ENCODE results near the gene ETS1. TPM values are rescaled to one million over a fixed set of nuclear protein-coding genes. Genes with fewer than 3 reads are reported as not detected.

ETS1 gene
- total RNA-seq, 1 donor from 2014 or later: 24.6 TPM

DNA sequence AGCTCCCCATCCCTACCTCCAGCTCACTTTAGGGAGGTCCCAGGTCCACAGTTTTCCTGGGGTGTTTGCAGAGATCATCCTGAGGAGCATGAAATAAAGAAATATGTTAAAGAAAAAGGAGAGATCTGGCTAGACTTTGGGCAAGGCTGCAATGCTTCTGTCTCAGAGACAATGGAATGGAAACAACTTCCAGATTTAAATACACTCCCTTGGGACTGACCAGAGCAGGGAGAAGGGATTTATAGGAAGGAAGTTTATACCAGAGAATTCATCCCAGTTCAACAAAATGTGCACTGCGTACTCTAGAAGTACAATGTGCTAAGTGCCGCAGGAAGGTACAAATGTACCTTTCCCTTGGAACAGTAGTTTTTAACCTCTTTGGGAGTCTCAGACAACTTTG lies 40.4 kb downstream of the ETS1 start:
- no peak for DNase-seq (ENCODE audit: low spot score)

DNA sequence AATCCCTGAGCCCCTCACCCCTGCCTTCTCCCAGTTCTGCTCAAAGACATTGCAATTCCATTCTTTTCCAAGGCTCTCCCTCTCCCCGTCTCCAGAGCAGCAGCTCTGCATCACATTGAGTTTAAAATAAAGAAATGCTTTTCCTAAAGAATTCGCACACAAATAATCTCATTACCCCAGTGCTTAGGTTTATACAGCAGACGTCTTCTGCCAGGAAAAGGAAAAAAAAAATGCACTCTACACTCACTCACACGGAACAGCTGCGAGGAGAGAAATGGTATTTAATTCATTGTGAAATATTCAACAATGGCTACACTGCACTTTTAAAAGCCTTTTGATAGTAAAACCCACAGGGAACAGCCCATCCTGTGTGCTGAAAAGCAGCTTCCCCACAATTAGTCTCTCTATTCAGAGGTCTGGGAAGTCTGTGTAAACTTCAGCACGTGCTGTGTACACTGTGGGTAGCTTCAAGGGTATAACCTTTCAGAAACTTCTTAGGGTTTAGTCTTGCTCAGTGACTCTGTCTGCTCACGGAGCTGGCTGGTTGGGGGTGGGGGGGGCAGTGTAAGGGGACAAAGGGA lies 42.8 kb downstream of the ETS1 start:
- peak; percentile 60 for DNase-seq (ENCODE audit: low spot score)

GRCh38 chr11:128540469-128540868 lies 46.9 kb downstream of the ETS1 start:
- no peak for DNase-seq (ENCODE audit: low spot score)

DNA sequence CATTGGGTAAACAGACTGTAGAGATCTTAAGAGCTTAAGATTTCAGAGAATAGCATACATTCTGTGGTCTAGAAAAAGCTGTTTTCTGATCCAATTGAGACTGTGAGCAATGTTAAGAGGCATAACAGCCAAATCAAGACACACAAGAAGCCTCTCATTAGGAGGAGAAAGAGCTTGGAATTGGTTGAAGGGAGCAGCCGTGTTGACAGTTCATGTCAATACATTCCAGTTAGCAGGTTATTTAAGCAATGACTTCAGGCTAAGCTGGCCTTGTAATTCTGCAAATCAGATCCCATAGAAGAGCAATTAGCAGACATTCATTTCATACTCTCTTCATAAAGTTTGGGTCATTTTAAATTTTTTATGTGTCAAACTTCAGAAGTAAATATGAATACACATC lies 50.9 kb downstream of the ETS1 start:
- DNase-seq (ENCODE audit: low spot score): no peak

- DNase-seq (ENCODE audit: low spot score): no peak
These were observed 51.6 kb downstream of the ETS1 start for GRCh38 chr11:128535468-128536457.

DNA sequence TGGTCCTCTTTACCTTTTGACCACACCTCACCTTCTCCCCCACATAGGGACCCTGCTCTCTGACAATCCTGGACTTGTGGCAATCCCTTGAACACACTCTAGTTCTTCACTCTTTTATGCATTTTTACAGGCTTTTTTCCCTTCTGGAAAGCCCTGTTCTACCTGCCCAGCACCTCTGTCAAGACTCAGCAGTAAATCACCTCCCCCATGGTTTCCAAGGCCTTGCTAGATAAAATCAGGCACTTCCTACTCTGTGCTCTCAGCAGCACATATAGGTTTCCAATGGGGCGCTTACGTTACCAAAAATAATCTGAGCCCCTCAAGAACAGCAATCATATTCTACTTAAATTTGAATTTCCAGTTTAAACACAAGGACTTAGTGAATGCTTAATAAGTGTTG lies 53.9 kb downstream of the ETS1 start:
- peak; percentile 73 for DNase-seq (ENCODE audit: low spot score)

DNA sequence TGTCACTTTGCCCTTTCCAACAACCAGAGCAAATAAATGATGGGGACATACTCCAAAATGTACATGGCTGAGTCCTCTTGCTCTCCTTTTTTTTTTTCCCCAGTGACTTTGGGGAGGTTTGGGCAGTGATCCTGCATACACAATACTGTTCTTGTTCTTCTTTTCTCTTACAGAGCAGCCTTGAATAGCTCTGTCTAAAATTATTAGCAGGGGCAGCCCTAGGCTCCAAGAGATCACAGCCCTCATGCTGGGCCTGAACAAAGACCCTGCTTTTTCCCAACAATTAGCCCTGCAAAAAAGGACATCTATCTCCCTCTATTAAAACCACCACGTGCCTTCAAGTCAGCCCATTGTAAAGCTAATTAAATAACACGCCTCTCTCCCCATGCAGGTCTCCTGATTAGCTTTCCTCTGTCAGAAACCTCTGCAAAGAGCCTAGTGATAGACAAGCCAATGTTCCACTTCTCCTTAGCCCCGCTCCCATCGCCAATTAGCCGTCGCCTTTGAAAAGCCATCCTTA lies 54.7 kb downstream of the ETS1 start:
- DNase-seq (ENCODE audit: low spot score): no peak

DNA sequence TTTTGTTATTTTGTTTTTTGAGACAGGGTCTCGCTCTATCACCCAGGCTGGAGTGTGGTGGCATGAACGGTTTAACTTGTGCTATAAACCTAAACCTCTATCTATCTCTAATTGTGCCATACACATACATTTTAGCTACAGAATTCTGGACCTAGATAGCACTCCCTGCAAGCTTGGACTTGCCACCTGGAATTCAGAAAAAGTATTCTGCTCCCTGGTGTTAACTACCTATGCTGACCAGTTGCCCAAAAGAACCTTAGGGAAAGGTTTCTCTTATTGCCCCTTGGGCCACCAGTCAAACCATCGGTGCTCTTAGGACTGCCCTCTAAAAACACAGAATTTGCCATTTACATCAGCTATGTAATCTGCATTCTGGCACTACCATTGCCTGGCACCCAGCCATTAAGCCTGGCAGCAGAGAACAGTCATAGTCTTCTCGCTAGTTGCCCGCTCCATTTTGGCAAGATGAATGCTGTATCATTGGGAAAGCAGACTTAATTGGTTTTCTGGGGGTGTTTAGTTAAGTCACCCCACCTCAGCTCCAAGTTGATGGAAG lies 55.3 kb downstream of the ETS1 start:
- no peak for DNase-seq (ENCODE audit: low spot score)

DNA sequence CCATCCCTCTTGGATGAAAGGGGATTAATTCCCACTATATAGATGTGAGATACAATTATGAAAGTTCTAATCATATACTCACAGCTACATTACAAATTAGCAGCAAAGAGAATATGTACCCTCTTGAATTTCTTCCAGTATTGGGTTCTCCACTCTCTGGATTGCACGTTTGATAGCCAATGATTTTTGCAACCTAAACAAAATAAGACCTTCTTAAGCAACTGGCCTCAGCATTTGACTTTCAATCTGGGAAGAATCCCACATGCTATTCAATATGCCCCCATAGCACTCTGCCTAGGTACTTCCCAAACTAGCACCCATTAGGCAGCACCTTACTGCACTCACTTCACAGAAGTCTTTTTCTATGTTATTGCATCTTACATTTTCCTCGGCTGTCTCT lies 55.8 kb downstream of the ETS1 start:
- DNase-seq (ENCODE audit: low spot score): no peak

DNA sequence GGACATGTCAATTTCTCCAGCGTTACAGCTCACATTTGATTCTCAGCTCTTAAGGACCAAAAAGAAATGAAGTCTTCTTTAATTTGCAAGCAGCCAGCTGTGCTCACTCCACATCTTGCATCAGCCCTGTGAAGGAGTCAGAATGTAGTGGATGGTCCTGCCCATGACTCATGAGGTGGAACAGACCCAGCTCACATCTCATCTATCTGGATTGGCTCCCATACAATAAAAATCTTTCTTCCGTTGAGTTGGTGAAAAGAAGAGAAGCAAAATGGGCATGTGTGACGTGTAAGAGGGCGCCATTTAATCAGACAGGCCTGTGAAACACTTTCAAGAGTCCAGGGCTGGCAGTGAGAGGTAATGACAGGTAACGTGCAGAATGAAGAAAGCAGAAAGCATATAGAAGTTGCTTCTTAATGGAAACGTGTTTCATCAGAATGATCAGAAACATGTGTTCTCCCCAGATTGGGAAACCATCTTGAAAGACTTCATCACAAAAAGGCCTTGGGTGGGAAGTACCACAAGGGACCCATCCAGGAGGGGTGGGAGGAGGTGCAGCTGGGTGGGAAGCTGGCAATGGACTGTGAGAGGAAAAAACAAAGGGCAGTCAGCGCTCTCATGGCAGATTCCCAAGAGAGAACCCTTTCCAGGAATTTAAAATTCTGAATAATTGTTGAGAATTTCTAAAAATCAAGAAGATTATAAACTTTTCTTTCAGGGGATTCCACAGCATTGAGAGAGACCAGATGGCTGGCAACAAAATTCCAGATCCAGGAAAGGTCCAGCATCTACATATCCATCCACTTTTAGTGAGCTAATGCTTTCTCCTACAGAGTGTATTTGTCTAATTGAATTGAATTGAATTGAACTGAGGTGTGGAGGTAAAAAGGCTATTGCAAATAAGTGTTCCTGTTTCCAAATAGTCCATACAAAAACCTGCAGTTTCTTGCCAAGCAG lies 57.0 kb downstream of the ETS1 start:
- DNase-seq (ENCODE audit: low spot score): peak; percentile 85

GRCh38 chr11:128528294-128528693 lies 59.1 kb downstream of the ETS1 start:
- no peak for DNase-seq (ENCODE audit: low spot score)

GRCh38 chr11:128527046-128527445 lies 60.3 kb downstream of the ETS1 start:
- no peak for DNase-seq (ENCODE audit: low spot score)

DNA sequence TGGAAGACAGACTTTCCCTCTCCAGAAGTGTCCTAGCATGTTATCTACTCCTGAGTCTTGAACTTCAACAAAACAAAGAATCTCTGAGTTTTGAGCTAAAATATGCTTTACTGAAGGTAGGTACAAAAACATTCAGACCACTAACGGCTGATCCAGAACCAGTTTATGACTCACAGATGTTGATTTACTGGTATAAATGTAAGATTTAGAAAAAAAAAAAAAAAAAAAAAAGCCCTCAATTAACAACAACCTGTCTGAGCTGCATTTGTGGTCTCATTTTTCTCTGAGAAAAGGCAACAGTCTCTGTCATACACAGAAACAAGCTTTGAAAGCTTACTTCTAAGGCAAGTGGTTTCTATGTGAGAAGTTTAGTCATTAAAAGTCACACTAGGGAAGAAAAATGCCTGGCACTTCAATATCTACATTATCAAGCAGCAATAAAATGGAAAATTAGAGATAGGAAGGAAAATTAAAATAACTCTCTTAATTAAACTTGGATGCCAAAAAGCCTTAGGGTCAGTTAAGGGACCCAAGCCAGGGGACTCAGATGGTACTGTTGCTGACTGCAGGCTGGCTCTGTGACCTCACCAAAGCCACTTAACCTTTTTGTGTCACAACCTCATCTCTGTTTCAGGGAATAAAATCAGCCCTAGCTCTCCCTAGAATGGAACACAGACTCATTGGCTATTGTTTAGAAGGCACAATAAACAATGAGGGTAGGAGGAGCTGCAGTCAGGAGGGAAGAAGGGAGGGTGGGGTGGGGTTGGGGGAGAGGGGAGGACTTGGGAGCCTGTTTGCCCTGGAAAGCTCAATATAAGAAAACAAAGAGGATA lies 61.7 kb downstream of the ETS1 start:
- no peak for DNase-seq (ENCODE audit: low spot score)

DNA sequence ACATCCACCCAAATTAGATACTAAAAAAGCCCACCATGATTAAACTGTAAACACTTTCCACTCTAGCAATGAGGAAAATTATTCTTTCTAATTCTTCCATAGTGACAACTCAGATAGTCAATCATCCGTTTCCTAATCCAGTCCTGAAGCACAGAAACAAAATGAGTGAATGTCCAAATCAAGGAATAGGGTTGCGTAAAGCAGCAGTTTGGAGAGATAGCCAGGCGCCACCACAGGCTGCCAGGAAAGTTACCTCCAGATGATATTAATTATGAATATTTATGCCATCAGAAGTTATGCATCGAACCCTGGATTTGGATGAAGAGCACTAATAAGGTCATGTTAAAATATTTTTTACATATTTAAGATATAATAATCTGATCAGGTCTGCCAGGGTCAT lies 63.2 kb downstream of the ETS1 start:
- no peak for DNase-seq (ENCODE audit: low spot score)

DNA sequence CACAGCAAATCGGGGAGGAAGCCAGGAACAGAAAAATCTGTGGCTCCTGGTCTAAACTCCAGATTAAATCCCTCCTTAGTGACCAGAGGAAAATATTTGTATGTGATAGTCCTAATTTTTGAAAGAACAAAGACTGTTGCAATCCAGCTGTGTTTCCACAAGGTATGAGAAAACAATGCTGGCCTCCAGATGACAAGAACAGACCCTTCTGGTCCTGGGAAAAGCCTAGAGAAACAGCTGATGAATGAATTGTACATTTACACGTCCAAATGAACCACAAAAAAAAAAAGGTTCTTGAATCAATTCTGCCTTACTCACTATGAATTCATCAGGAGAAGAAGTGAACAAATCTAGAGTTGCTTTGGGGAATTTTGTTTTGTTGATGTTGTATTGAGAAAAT lies 63.7 kb downstream of the ETS1 start:
- DNase-seq (ENCODE audit: low spot score): no peak

DNA sequence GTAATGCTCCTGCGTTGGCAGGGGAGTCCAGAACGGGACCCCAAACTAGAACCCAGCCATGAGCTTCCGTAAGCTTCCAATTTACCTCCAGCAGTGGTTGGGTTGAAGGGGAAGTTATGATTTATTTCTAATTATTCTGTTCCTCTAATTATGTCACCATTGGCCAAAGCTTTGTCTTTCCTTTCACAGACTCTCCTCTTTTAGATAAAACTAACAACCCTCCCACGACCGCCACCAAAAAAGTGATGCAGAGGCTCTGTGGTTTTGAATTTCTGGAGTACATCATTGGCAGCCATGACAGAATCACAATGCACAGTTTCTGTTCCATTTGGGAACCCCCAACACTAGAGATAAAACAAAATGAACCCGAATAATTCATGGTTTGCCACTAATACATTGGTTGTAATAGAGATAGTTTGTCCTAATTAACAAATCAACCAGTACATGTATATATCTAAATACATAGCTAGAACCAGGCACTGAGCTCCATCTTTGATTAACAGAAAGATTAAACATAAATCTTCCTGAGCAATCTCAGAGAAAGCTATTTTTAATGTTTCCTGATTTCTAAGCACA lies 64.3 kb downstream of the ETS1 start:
- DNase-seq (ENCODE audit: low spot score): no peak

DNA sequence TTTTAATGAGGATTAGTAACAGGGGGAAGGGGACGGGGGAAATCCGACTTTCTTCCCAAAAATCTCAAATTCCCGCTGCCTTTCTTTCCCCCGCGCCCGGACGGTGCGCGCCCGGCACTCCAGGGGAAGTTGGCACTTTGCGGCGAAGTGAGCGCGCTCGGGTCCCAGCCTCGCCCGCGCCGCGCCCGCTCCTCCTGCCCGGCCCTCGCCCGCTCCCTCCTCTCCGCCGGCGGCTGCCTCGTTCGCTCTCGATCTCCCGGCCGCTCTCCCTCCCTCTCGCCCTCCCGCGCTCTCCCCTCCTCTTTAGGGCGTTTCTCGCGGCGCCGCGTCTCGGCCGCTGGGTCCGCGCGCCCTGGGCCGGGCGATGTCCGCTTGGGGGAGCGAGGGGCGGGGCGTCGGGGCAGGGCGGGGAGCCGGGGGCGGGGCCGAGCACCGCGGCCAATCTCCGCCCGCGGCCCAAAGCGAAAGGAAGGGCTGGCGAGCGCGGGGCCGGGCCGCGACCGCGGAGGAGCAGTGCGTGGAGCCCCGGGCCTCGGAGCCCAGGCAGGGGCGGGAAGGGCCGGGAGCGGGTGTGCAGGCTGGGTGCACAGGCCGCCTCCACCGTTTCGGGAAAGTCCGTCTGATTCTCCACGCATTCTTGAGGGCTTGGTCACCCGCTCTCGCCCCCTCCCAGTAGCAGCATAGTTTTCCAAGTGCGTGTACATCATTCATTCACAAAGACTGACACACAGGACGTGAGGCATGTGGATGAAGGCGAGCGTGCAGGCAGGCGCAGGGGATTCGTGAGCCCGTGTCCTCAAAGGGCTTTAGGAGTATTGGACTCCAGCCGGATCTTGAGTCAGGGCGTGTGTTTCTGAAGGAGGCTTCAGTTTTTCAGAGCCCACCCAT lies 65.1 kb downstream of the ETS1 start:
- DNase-seq (ENCODE audit: low spot score): peak; percentile 97

DNA sequence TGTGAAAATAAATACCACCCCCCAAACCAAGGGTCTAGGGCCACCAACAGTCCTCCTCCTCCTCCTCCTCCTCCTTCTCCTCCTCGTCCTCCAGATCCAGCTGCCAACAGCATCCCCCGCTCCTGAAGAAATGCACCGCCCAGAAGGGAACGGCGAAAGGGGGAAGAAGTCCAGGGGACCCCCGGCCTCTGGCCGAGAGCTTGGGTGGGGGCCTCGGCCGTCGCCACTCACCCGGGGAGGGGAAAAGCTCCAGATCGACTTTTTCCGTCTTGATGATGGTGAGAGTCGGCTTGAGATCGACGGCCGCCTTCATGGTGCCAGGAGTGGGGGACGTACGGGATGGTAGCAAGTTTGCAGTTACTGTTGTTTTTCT lies 65.7 kb downstream of the ETS1 start:
- no peak for DNase-seq (ENCODE audit: low spot score)
